NCI-H2196 treated with DMSO at 0.1 percent for 48 hours (cell line): ENCODE data around the gene NOPCHAP1.
"Not testable (repeated sequence)": the region's sequence is repeated elsewhere in the genome, so short reads cannot be mapped to it uniquely, and the experiment has no call there.

Experiments used
- DNase-seq: peaks from one replicate; lab custom pipeline; 2025; ENCODE audit not compliant: unreplicated experiment; lab: John Stamatoyannopoulos, UW

NOPCHAP1 gene

GRCh38 chr12:104964167-104964855 is 21.8 kb upstream of the NOPCHAP1 start:
- no peak for DNase-seq

GRCh38 chr12:104964856-104965205 is 21.3 kb upstream of the NOPCHAP1 start:
- no peak for DNase-seq

- DNase-seq, result no peak
Observed at GRCh38 chr12:104966677-104967076, 19.4 kb upstream of the NOPCHAP1 start.

GRCh38 chr12:104969343-104969742 is 16.8 kb upstream of the NOPCHAP1 start:
- DNase-seq, result no peak

- DNase-seq, result no peak
Observed at GRCh38 chr12:104971306-104971705, 14.8 kb upstream of the NOPCHAP1 start.

- DNase-seq, result no peak
Observed at GRCh38 chr12:104973250-104973649, 12.9 kb upstream of the NOPCHAP1 start.

GRCh38 chr12:104974626-104975290 is 11.4 kb upstream of the NOPCHAP1 start:
- no peak for DNase-seq

- no peak for DNase-seq
Observed at GRCh38 chr12:104975587-104976343, 10.4 kb upstream of the NOPCHAP1 start.

GRCh38 chr12:104976703-104977102 is 9.4 kb upstream of the NOPCHAP1 start:
- DNase-seq, result no peak

GRCh38 chr12:104977688-104978087 is 8.4 kb upstream of the NOPCHAP1 start:
- DNase-seq, result not testable (repeated sequence)

- DNase-seq, result no peak
Observed at GRCh38 chr12:104985206-104985605, 910 bp upstream of the NOPCHAP1 start.

- DNase-seq, result no peak
Observed at GRCh38 chr12:104990950-104991349, 4.8 kb downstream of the NOPCHAP1 start.

- no peak for DNase-seq
Observed at GRCh38 chr12:104991565-104992128, 5.5 kb downstream of the NOPCHAP1 start.

- DNase-seq, result no peak
Observed at GRCh38 chr12:104994336-104994735, 8.2 kb downstream of the NOPCHAP1 start.

GRCh38 chr12:104997541-104997940 is 11.4 kb downstream of the NOPCHAP1 start:
- no peak for DNase-seq

- peak; percentile 62 for DNase-seq
Observed at GRCh38 chr12:104998423-104999346, 12.6 kb downstream of the NOPCHAP1 start.

GRCh38 chr12:104999347-104999685 is 13.2 kb downstream of the NOPCHAP1 start:
- DNase-seq, result no peak

- DNase-seq, result no peak
Observed at GRCh38 chr12:105001476-105001875, 15.4 kb downstream of the NOPCHAP1 start.

- DNase-seq, result no peak
Observed at GRCh38 chr12:105013892-105014291, 27.8 kb downstream of the NOPCHAP1 start.

- DNase-seq, result no peak
Observed at GRCh38 chr12:105014603-105015002, 28.5 kb downstream of the NOPCHAP1 start.

GRCh38 chr12:105015543-105015942 is 29.4 kb downstream of the NOPCHAP1 start:
- no peak for DNase-seq
